H9 (cell line): Measurements from ENCODE around the gene PDE1A. TPM values are rescaled to one million over a fixed set of nuclear protein-coding genes. Genes with fewer than 3 reads are reported as not detected.

Experiments
- DNase-seq: peaks from one replicate; pipeline ENCODE4 v3.0.0-alpha.2; 2017
- H2AFZ ChIP-seq: one replicate; pipeline ENCODE4 v1.6.1; 2013; ENCODE audit warnings: mild to moderate bottlenecking, low read length, control low read depth, moderate library complexity
- H2AK5ac ChIP-seq: 2 replicates; pipeline ENCODE4 v1.6.1; 2013; ENCODE audit warnings: low read length, control low read depth, mixed read lengths; ENCODE audit not compliant: insufficient read length
- H2BK120ac ChIP-seq: one replicate; pipeline ENCODE4 v1.6.1; 2013; ENCODE audit warnings: low read depth, mild to moderate bottlenecking, low read length, control low read depth, inconsistent platforms; ENCODE audit not compliant: poor library complexity, severe bottlenecking
- H2BK12ac ChIP-seq: 2 replicates; pipeline ENCODE4 v1.6.1; 2013; ENCODE audit warnings: low read length, control low read depth, mixed read lengths, low read depth; ENCODE audit not compliant: insufficient read length
- H2BK15ac ChIP-seq: 2 replicates; pipeline ENCODE4 v1.6.1; 2013; ENCODE audit warnings: low read depth, low read length, control low read depth
- H2BK20ac ChIP-seq: one replicate; pipeline ENCODE4 v1.6.1; 2013; ENCODE audit warnings: low read depth, mild to moderate bottlenecking, low read length, control low read depth, inconsistent platforms; ENCODE audit not compliant: poor library complexity, severe bottlenecking
- H2BK5ac ChIP-seq: 2 replicates; pipeline ENCODE4 v1.6.1; 2013; ENCODE audit warnings: low read length, control low read depth, mixed read lengths; ENCODE audit not compliant: insufficient read length
- H3K14ac ChIP-seq: 2 replicates; pipeline ENCODE4 v1.6.1; 2013; ENCODE audit warnings: low read length, control low read depth; ENCODE audit not compliant: insufficient read depth
- H3K18ac ChIP-seq: 2 replicates; pipeline ENCODE4 v1.6.1; 2013; ENCODE audit warnings: low read depth, mild to moderate bottlenecking, mixed read lengths, low read length, control low read depth; ENCODE audit not compliant: insufficient read length
- H3K23ac ChIP-seq: 2 replicates; pipeline ENCODE4 v1.6.1; 2013; ENCODE audit warnings: low read length, control low read depth, mixed read lengths, low read depth; ENCODE audit not compliant: insufficient read length
- H3K23me2 ChIP-seq: 2 replicates; pipeline ENCODE4 v1.6.1; 2013; ENCODE audit warnings: low read depth, mild to moderate bottlenecking, mixed read lengths, low read length, control low read depth; ENCODE audit not compliant: insufficient read length, poor library complexity, severe bottlenecking
- H3K27ac ChIP-seq: 2 replicates; pipeline ENCODE4 v1.5.1; 2013; ENCODE audit warnings: low read length, control low read depth, mixed read lengths, low read depth; ENCODE audit not compliant: insufficient read length
- H3K27me3 ChIP-seq: 2 replicates; pipeline ENCODE4 v1.6.1; 2013; ENCODE audit warnings: low read length, control low read depth, inconsistent platforms; ENCODE audit not compliant: insufficient read depth
- H3K4ac ChIP-seq: 2 replicates; pipeline ENCODE4 v1.6.1; 2013; ENCODE audit warnings: low read depth, mild to moderate bottlenecking, control low read depth, inconsistent platforms, low read length, moderate library complexity
- H3K4me1 ChIP-seq: 2 replicates; pipeline ENCODE4 v1.6.1; 2013; ENCODE audit warnings: low read length, control low read depth, inconsistent platforms; ENCODE audit not compliant: insufficient read depth
- H3K4me2 ChIP-seq: 2 replicates; pipeline ENCODE4 v1.6.1; 2013; ENCODE audit warnings: low read length, control low read depth, mixed read lengths; ENCODE audit not compliant: insufficient read length, insufficient read depth
- H3K56ac ChIP-seq: 2 replicates; pipeline ENCODE4 v1.6.1; 2013; ENCODE audit warnings: low read depth, mild to moderate bottlenecking, mixed read lengths, low read length, control low read depth; ENCODE audit not compliant: insufficient read length
- H3K79me1 ChIP-seq: 2 replicates; pipeline ENCODE4 v1.6.1; 2013; ENCODE audit warnings: low read depth, mild to moderate bottlenecking, moderate library complexity, low read length, control low read depth, inconsistent platforms; ENCODE audit not compliant: insufficient read depth, poor library complexity, severe bottlenecking
- H3K79me2 ChIP-seq: 2 replicates; pipeline ENCODE4 v1.6.1; 2013; ENCODE audit warnings: low read length, control low read depth, inconsistent platforms; ENCODE audit not compliant: insufficient read depth
- H3K9ac ChIP-seq: 2 replicates; pipeline ENCODE4 v1.6.1; 2013; ENCODE audit warnings: low read length, control low read depth, mixed read lengths; ENCODE audit not compliant: insufficient read length; ENCODE audit errors: extremely low read depth
- H3K9me3 ChIP-seq: one replicate; pipeline ENCODE4 v1.6.1; 2013; ENCODE audit warnings: low read depth, low read length, inconsistent platforms; ENCODE audit not compliant: control insufficient read depth
- H3T11ph ChIP-seq: one replicate; pipeline ENCODE4 v1.6.1; 2013; ENCODE audit warnings: mild to moderate bottlenecking, low read length, control low read depth, inconsistent platforms
- H4K20me1 ChIP-seq: one replicate; pipeline ENCODE4 v1.6.1; 2013; ENCODE audit not compliant: control insufficient read depth, insufficient read length, insufficient read depth
- H4K5ac ChIP-seq: 2 replicates; pipeline ENCODE4 v1.6.1; 2013; ENCODE audit warnings: low read depth, mild to moderate bottlenecking, mixed read lengths, low read length, control low read depth; ENCODE audit not compliant: insufficient read length
- H4K8ac ChIP-seq: replicated peaks from 2 replicates; pipeline ENCODE4 v1.6.1; 2013; ENCODE audit warnings: low read length, control low read depth, mixed read lengths, low read depth; ENCODE audit not compliant: insufficient read length
- H4K91ac ChIP-seq: 2 replicates; pipeline ENCODE4 v1.6.1; 2013; ENCODE audit warnings: low read depth, mild to moderate bottlenecking, moderate library complexity, mixed read lengths, low read length, control low read depth; ENCODE audit not compliant: insufficient read length
- H3K27ac Mint-ChIP-seq, 3 experiments: 2 replicates in 2 of 3; 3 replicates in 1 of 3; pipeline ENCODE4 v1.8.0; 2020 to 2021; ENCODE audit warnings: mixed read lengths in 3 of 3, mild to moderate bottlenecking in 1 of 3, moderate library complexity in 1 of 3
- H3K27me3 Mint-ChIP-seq: 2 replicates; pipeline ENCODE4 v1.8.0; 2021; ENCODE audit warnings: low read depth, mild to moderate bottlenecking, moderate library complexity, mixed read lengths
- H3K36me3 Mint-ChIP-seq, 3 experiments: 2 replicates in 2 of 3; 3 replicates in 1 of 3; pipeline ENCODE4 v1.8.0; 2020 to 2021; ENCODE audit warnings: low read depth in 3 of 3, mixed read lengths in 3 of 3; ENCODE audit not compliant: insufficient read depth in 1 of 3
- H3K4me1 Mint-ChIP-seq, 2 experiments: 2 replicates each; pipeline ENCODE4 v1.8.0; 2020; ENCODE audit warnings: mixed read lengths in 2 of 2
- H3K4me3 Mint-ChIP-seq, 2 experiments: 2 replicates in 1 of 2; 3 replicates in 1 of 2; pipeline ENCODE4 v1.8.0; 2020 to 2021; ENCODE audit warnings: mild to moderate bottlenecking in 2 of 2, mixed read lengths in 2 of 2, moderate library complexity in 1 of 2
- H3K9me3 Mint-ChIP-seq, 2 experiments: 2 replicates in 1 of 2; 3 replicates in 1 of 2; pipeline ENCODE4 v1.8.0; 2020; ENCODE audit warnings: mild to moderate bottlenecking in 2 of 2, mixed read lengths in 2 of 2, moderate library complexity in 1 of 2
- WGBS: extraction: QIAGEN DNeasy Blood & Tissue Kit; methylation state at CpG from one replicate; pipeline ENCODE4 v1.1.7; 2013; ENCODE audit warnings: missing lambda C conversion rate, low lambda C conversion rate, mixed read lengths; ENCODE audit not compliant: insufficient read length; ENCODE audit errors: extremely low coverage; 5-methylcytosine and 5-hydroxymethylcytosine counted together
- total RNA-seq: library from RNA; stranded (reverse); gene quantifications from 2 replicates; pipeline ENCODE4 v1.2.1, GENCODE V29; 2021
- TF ChIP-seq, protein P1 (sequence below): fragments of 200-600 bp; sonication (generic); conservative IDR thresholded peaks from 3 replicates; pipeline ENCODE4 v1.8.0; 2021; ENCODE audit warnings: antibody characterized with exemption, mild to moderate bottlenecking

Gene PDE1A
- total RNA-seq, 1 experiment from 2014 or later = 0.11 TPM

DNA sequence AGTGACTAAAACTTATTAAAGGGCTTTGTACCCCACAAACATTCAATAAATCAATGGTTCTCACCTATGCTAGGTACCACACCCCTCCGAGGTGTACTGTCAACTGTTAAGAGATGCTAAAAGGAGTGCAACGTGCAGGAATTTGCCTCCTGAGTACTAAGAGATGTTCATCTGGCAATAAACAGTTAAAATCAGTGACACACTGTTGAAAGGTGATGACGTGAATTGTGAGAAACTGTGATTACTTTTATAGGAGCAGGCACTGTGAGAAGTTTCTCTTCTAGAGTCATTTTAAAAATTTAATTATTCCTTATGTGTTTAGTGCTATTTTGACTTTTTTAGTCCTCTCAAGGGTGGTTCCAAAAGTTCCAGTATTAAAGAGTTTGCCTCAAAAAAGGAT lies 61.0 kb downstream of the PDE1A start:
- Histone ChIP-seq H3K23ac (no peak overlapping the region), H3T11ph (no peak overlapping the region), H3K14ac (no peak overlapping the region), H4K20me1 (no peaks in the 10 kb centered on the region), H3K79me2 (no peaks in the 10 kb centered on the region), H3K4me1 (no peaks in the 10 kb centered on the region), H3K23me2 (no peaks in the 10 kb centered on the region), H3K9ac (no peak overlapping the region), H2BK120ac (no peak overlapping the region), H2BK20ac (no peak overlapping the region), H4K8ac (no peak overlapping the region), H2BK12ac (no peak overlapping the region), H4K5ac (no peak overlapping the region), H3K4me2 (no peak overlapping the region), H2BK15ac (no peak overlapping the region), H4K91ac (no peak overlapping the region), H3K56ac (no peak overlapping the region), H3K27ac (no peak overlapping the region), H3K18ac (no peak overlapping the region), H3K4ac (no peak overlapping the region), H2AFZ (no peak overlapping the region), H3K79me1 (no peaks in the 10 kb centered on the region), H2BK5ac (no peak overlapping the region), H3K27me3 (no peaks in the 10 kb centered on the region), H2AK5ac (no peak overlapping the region), H3K9me3 (no peaks in the 10 kb centered on the region)
- Mint-ChIP-seq H3K36me3 (no peaks in the 10 kb centered on the region), H3K9me3 (no peaks in the 10 kb centered on the region), H3K27me3 (no peaks in the 10 kb centered on the region), H3K4me1 (no peaks in the 10 kb centered on the region), H3K27ac (no peak overlapping the region), H3K4me3 (no peak overlapping the region)
- TF ChIP-seq, protein P1, sequence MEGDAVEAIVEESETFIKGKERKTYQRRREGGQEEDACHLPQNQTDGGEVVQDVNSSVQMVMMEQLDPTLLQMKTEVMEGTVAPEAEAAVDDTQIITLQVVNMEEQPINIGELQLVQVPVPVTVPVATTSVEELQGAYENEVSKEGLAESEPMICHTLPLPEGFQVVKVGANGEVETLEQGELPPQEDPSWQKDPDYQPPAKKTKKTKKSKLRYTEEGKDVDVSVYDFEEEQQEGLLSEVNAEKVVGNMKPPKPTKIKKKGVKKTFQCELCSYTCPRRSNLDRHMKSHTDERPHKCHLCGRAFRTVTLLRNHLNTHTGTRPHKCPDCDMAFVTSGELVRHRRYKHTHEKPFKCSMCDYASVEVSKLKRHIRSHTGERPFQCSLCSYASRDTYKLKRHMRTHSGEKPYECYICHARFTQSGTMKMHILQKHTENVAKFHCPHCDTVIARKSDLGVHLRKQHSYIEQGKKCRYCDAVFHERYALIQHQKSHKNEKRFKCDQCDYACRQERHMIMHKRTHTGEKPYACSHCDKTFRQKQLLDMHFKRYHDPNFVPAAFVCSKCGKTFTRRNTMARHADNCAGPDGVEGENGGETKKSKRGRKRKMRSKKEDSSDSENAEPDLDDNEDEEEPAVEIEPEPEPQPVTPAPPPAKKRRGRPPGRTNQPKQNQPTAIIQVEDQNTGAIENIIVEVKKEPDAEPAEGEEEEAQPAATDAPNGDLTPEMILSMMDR = no peak
- WGBS = no CpG with 5 or more reads among the region's 3 CpGs
- no peak for DNase-seq
